GM18868 (cell line): Measurements from ENCODE around the gene SAFB.

Source experiments
- ATAC-seq: cut with Tn5 transposase; IDR thresholded peaks from one replicate; pipeline ENCODE4 v1.9.1; 2021; ENCODE audit warnings: mild to moderate bottlenecking, moderate library complexity; ENCODE audit not compliant: unreplicated experiment

The SAFB gene

GRCh38 chr19:5624741-5625278 is 1.9 kb downstream of the SAFB start:
- no peak for ATAC-seq

GRCh38 chr19:5625641-5626040 is 2.8 kb downstream of the SAFB start:
- ATAC-seq, result no peak

GRCh38 chr19:5627395-5627904 is 4.6 kb downstream of the SAFB start:
- ATAC-seq, result no peak

GRCh38 chr19:5628461-5628860 is 5.6 kb downstream of the SAFB start:
- no peak for ATAC-seq

GRCh38 chr19:5628919-5629481 is 6.1 kb downstream of the SAFB start:
- no peak for ATAC-seq

- ATAC-seq, result no peak
Measured at GRCh38 chr19:5631567-5632240, 8.8 kb downstream of the SAFB start.

GRCh38 chr19:5632241-5632612 is 9.3 kb downstream of the SAFB start:
- ATAC-seq, result no peak

- ATAC-seq, result no peak
Measured at GRCh38 chr19:5632657-5633056, 9.8 kb downstream of the SAFB start.

- no peak for ATAC-seq
Measured at GRCh38 chr19:5635427-5635826, 12.5 kb downstream of the SAFB start.

GRCh38 chr19:5637971-5638370 is 15.1 kb downstream of the SAFB start:
- no peak for ATAC-seq

- ATAC-seq, result no peak
Measured at GRCh38 chr19:5641171-5641570, 18.3 kb downstream of the SAFB start.

GRCh38 chr19:5642204-5642603 is 19.3 kb downstream of the SAFB start:
- ATAC-seq, result no peak

- no peak for ATAC-seq
Measured at GRCh38 chr19:5643060-5643459, 20.2 kb downstream of the SAFB start.

- ATAC-seq, result no peak
Measured at GRCh38 chr19:5644037-5644436, 21.2 kb downstream of the SAFB start.

- no peak for ATAC-seq
Measured at GRCh38 chr19:5645409-5645808, 22.5 kb downstream of the SAFB start.

GRCh38 chr19:5646703-5647102 is 23.8 kb downstream of the SAFB start:
- no peak for ATAC-seq

- ATAC-seq, result no peak
Measured at GRCh38 chr19:5648464-5648863, 25.6 kb downstream of the SAFB start.

GRCh38 chr19:5651361-5651760 is 28.5 kb downstream of the SAFB start:
- no peak for ATAC-seq

GRCh38 chr19:5652261-5652660 is 29.4 kb downstream of the SAFB start:
- no peak for ATAC-seq

- ATAC-seq, result no peak
Measured at GRCh38 chr19:5654931-5655330, 32.0 kb downstream of the SAFB start.

- no peak for ATAC-seq
Measured at GRCh38 chr19:5655412-5655811, 32.5 kb downstream of the SAFB start.

GRCh38 chr19:5661483-5661882 is 38.6 kb downstream of the SAFB start:
- no peak for ATAC-seq

GRCh38 chr19:5663904-5664303 is 41.0 kb downstream of the SAFB start:
- ATAC-seq, result no peak
